HL-60 (cell line): ENCODE measurements around the gene CCDC82.

Source experiments
- GABPA ChIP-seq: IDR thresholded peaks from 2 replicates; pipeline ENCODE4 v1.6.1; 2012; ENCODE audit warnings: low read depth
- POLR2AphosphoS5 ChIP-seq: IDR thresholded peaks from 2 replicates; pipeline ENCODE4 v1.6.1; 2012; ENCODE audit warnings: low read depth
- SPI1 ChIP-seq: IDR thresholded peaks from 2 replicates; pipeline ENCODE4 v1.6.1; 2012; ENCODE audit warnings: low read depth, mild to moderate bottlenecking, borderline replicate concordance
- TF ChIP-seq, protein P1 (sequence below): IDR thresholded peaks from 2 replicates; pipeline ENCODE4 v1.6.1; 2012; ENCODE audit warnings: low read depth; ENCODE audit not compliant: insufficient replicate concordance
- TF ChIP-seq, protein P2 (sequence below): IDR thresholded peaks from one replicate; pipeline ENCODE4 v1.5.1; 2011; ENCODE audit warnings: low read length, control low read depth, inconsistent platforms; ENCODE audit not compliant: insufficient read depth

DNA sequence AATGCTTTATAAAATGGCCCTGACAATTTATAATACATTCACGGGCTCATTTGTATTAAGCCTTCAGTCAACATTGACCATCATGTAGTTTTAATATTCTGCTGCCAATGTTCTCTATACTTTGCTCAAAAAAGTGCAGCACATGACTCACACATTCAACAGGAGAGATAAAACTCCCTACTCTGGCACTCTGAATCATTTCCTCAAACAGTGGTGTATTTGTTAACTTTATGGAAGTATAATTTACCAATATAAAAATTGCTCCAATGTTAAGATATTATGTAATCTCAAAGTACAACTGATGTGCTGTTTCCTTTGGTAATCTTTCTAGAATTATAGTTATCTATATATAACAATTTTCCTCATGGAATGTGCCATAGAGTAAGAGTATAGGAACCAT is 86.6 kb downstream of the CCDC82 start:
- TF ChIP-seq POLR2AphosphoS5 (no peak), SPI1 (no peak), GABPA (no peak)
- TF ChIP-seq, protein P1, sequence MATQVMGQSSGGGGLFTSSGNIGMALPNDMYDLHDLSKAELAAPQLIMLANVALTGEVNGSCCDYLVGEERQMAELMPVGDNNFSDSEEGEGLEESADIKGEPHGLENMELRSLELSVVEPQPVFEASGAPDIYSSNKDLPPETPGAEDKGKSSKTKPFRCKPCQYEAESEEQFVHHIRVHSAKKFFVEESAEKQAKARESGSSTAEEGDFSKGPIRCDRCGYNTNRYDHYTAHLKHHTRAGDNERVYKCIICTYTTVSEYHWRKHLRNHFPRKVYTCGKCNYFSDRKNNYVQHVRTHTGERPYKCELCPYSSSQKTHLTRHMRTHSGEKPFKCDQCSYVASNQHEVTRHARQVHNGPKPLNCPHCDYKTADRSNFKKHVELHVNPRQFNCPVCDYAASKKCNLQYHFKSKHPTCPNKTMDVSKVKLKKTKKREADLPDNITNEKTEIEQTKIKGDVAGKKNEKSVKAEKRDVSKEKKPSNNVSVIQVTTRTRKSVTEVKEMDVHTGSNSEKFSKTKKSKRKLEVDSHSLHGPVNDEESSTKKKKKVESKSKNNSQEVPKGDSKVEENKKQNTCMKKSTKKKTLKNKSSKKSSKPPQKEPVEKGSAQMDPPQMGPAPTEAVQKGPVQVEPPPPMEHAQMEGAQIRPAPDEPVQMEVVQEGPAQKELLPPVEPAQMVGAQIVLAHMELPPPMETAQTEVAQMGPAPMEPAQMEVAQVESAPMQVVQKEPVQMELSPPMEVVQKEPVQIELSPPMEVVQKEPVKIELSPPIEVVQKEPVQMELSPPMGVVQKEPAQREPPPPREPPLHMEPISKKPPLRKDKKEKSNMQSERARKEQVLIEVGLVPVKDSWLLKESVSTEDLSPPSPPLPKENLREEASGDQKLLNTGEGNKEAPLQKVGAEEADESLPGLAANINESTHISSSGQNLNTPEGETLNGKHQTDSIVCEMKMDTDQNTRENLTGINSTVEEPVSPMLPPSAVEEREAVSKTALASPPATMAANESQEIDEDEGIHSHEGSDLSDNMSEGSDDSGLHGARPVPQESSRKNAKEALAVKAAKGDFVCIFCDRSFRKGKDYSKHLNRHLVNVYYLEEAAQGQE, result no peak
- TF ChIP-seq, protein P2, sequence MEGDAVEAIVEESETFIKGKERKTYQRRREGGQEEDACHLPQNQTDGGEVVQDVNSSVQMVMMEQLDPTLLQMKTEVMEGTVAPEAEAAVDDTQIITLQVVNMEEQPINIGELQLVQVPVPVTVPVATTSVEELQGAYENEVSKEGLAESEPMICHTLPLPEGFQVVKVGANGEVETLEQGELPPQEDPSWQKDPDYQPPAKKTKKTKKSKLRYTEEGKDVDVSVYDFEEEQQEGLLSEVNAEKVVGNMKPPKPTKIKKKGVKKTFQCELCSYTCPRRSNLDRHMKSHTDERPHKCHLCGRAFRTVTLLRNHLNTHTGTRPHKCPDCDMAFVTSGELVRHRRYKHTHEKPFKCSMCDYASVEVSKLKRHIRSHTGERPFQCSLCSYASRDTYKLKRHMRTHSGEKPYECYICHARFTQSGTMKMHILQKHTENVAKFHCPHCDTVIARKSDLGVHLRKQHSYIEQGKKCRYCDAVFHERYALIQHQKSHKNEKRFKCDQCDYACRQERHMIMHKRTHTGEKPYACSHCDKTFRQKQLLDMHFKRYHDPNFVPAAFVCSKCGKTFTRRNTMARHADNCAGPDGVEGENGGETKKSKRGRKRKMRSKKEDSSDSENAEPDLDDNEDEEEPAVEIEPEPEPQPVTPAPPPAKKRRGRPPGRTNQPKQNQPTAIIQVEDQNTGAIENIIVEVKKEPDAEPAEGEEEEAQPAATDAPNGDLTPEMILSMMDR, result no peak
